Measurements from ENCODE around the gene BSDC1. TPM values are rescaled to one million over a fixed set of nuclear protein-coding genes. Genes with fewer than 3 reads are reported as not detected.
"Not testable (repeated sequence)": the region's sequence is repeated elsewhere in the genome, so short reads cannot be mapped to it uniquely, and the experiment has no call there.

The BSDC1 gene
- 60.3 and 63.7 TPM in 2 replicates for total RNA-seq

GRCh38 chr1:32394141-32394889 is at the start of gene BSDC1:
Gene BSDC1, minus strand, starts transcription at chr1:32394441. Its CDS starts 27 bp downstream, at chr1:32394414.
- intact Hi-C loops (cut with micrococcal nuclease), result loop anchor here (1.0 to 5.0 kb wide), 20 partner anchors 20 to 1098 kb away; partner anchors contain the start of genes AK2, AZIN2, CCDC28B and EIF3I

- intact Hi-C loops (cut with micrococcal nuclease), result not testable (repeated sequence)
These were observed 47.2 kb upstream of the BSDC1 start for GRCh38 chr1:32441467-32441866.

GRCh38 chr1:32438777-32439176 is 44.5 kb upstream of the BSDC1 start:
- intact Hi-C loops (cut with micrococcal nuclease), result not testable (repeated sequence)

- intact Hi-C loops (cut with micrococcal nuclease), result no loop called here
These were observed 43.9 kb upstream of the BSDC1 start for GRCh38 chr1:32438136-32438535.

GRCh38 chr1:32431736-32432400 is 37.6 kb upstream of the BSDC1 start:
- intact Hi-C loops (cut with micrococcal nuclease), result no loop called here

GRCh38 chr1:32427264-32427963 is 33.2 kb upstream of the BSDC1 start:
- intact Hi-C loops (cut with micrococcal nuclease), result no loop called here

GRCh38 chr1:32426489-32427255 is 32.4 kb upstream of the BSDC1 start:
- intact Hi-C loops (cut with micrococcal nuclease), result no loop called here

- intact Hi-C loops (cut with micrococcal nuclease), result no loop called here
These were observed 27.5 kb upstream of the BSDC1 start for GRCh38 chr1:32421775-32422174.

- intact Hi-C loops (cut with micrococcal nuclease), result loop anchor here (1.0 to 5.0 kb wide), 8 partner anchors 14 to 752 kb away; partner anchors contain the start of genes BSDC1, CCDC28B and KPNA6
These were observed 20.1 kb upstream of the BSDC1 start for GRCh38 chr1:32414186-32414886.

GRCh38 chr1:32413507-32414185 is 19.4 kb upstream of the BSDC1 start:
- intact Hi-C loops (cut with micrococcal nuclease), result loop anchor here (1.0 to 5.0 kb wide), 8 partner anchors 13 to 751 kb away; partner anchors contain the start of genes BSDC1, CCDC28B and KPNA6

- intact Hi-C loops (cut with micrococcal nuclease), result loop anchor here (5.0 kb wide), 3 partner anchors 209 to 749 kb away; partner anchors contain the start of gene CCDC28B
These were observed 17.0 kb upstream of the BSDC1 start for GRCh38 chr1:32411261-32411660.

GRCh38 chr1:32406629-32407111 is 12.4 kb upstream of the BSDC1 start:
- intact Hi-C loops (cut with micrococcal nuclease), result no loop called here

GRCh38 chr1:32405672-32406467 is 11.6 kb upstream of the BSDC1 start:
- intact Hi-C loops (cut with micrococcal nuclease), result no loop called here

- intact Hi-C loops (cut with micrococcal nuclease), result no loop called here
These were observed 10.7 kb upstream of the BSDC1 start for GRCh38 chr1:32404946-32405345.

GRCh38 chr1:32400876-32401631 is 6.8 kb upstream of the BSDC1 start:
- intact Hi-C loops (cut with micrococcal nuclease), result loop anchor here (1.0 kb wide), 1 partner anchor 13 kb away; no protein-coding TSS in a partner anchor

- intact Hi-C loops (cut with micrococcal nuclease), result loop anchor here (1.0 kb wide), 1 partner anchor 14 kb away; no protein-coding TSS in a partner anchor
These were observed 5.6 kb upstream of the BSDC1 start for GRCh38 chr1:32399843-32400242.

GRCh38 chr1:32398401-32398800 is 4.2 kb upstream of the BSDC1 start:
- intact Hi-C loops (cut with micrococcal nuclease), result no loop called here

- intact Hi-C loops (cut with micrococcal nuclease), result not testable (repeated sequence)
These were observed 2.3 kb upstream of the BSDC1 start for GRCh38 chr1:32396524-32396923.

All from T-helper 1 cell treated with Interleukin-12 subunit alpha and Interleukin-12 subunit beta and Interleukin-4 antibody, amounts not matched to agents 30 ng/mL and 1 ng/mL, for 36 hours (primary cell).